AG20443 (cell line): ENCODE results near the gene SNN.
A peak's percentile ranks its signal among the peaks of the same experiment; 100 is the strongest.

Experiments used
- DNase-seq: peaks from one replicate; pipeline ENCODE4 v3.0.0; 2012; ENCODE audit warnings: low spot score, mixed read lengths

Gene SNN

GRCh38 chr16:11667824-11668622 lies at the start of gene SNN:
TSS of gene SNN (plus strand) at chr16:11668455. CDS start at chr16:11676060, 7,605 bp downstream.
- peak; percentile 99 for DNase-seq

GRCh38 chr16:11619327-11619851 lies 48.9 kb upstream of the SNN start:
- no peak for DNase-seq

GRCh38 chr16:11620243-11621003 lies 47.8 kb upstream of the SNN start:
- no peak for DNase-seq

GRCh38 chr16:11621539-11621919 lies 46.7 kb upstream of the SNN start:
- DNase-seq: no peak

- DNase-seq: peak; percentile 66
Measured at GRCh38 chr16:11621920-11622651, 46.2 kb upstream of the SNN start.

DNA sequence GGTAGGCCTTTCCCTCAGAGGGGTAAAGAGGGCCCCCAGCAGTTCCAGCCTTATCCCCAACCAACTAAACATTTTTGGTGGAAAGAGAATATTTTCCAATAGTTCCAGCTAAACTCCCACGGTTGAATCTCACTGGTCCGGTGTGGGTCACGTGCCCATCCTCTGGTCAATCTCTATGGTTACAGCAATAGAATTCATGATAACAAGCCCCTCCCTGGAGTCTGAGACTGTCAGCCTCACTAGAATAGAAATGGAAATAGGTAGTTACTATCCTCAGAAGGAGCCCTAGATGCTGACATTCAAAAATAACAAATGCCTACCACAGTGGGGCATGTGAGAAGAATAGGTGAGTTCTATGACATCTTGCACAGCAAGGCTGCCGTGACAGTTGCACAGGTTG lies 44.0 kb upstream of the SNN start:
- no peak for DNase-seq

DNA sequence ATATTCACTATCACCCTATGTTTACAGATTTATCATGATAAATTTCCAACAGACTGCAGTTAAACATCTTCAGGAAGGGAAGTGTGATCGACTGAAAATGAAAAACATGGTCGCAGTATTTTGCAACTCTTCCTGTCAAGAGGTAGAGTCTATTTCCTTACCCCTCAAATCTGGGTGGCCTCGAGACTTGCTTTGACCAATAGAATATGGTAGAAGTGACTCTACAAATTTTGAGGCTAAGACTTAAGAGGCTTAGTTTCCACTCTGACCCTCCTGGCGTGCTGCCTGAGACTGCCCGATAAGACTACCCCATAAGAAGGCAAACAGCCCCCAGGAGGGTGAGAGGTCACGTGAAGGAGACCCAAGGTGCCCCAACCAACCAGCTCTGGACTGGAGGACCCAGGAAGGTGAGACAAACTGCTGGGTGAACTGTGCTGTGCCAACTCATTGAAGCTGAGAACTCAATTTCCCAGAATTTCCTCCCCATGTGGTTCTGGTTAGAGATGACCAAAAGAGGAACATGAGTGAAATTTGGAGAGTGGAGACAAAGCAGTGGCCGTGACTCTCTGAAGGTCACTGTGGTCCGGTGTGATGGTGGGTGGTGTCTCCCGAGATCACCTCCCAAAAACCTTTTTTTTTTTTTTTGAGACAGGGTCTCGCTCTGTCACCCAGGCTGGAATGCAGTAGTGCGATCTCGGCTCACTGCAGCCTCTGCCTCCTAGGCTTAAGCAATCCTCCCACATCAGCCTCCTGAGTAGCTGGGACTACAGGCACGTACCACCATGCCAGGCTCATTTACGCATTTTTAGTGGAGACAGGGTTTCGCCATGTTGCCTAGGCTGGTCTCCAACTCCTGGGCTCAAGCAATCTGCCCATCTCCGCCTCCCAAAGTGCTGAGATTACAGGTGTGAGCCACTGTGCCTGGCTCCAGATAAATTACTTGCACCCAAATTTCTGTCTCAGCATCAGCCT lies 43.3 kb upstream of the SNN start:
- DNase-seq: peak; percentile 57

GRCh38 chr16:11625769-11626168 lies 42.5 kb upstream of the SNN start:
- DNase-seq: no peak

- no peak for DNase-seq
Measured at GRCh38 chr16:11626657-11627291, 41.5 kb upstream of the SNN start.

GRCh38 chr16:11627292-11627663 lies 41.0 kb upstream of the SNN start:
- no peak for DNase-seq

GRCh38 chr16:11627822-11628457 lies 40.3 kb upstream of the SNN start:
- DNase-seq: peak; percentile 78

DNA sequence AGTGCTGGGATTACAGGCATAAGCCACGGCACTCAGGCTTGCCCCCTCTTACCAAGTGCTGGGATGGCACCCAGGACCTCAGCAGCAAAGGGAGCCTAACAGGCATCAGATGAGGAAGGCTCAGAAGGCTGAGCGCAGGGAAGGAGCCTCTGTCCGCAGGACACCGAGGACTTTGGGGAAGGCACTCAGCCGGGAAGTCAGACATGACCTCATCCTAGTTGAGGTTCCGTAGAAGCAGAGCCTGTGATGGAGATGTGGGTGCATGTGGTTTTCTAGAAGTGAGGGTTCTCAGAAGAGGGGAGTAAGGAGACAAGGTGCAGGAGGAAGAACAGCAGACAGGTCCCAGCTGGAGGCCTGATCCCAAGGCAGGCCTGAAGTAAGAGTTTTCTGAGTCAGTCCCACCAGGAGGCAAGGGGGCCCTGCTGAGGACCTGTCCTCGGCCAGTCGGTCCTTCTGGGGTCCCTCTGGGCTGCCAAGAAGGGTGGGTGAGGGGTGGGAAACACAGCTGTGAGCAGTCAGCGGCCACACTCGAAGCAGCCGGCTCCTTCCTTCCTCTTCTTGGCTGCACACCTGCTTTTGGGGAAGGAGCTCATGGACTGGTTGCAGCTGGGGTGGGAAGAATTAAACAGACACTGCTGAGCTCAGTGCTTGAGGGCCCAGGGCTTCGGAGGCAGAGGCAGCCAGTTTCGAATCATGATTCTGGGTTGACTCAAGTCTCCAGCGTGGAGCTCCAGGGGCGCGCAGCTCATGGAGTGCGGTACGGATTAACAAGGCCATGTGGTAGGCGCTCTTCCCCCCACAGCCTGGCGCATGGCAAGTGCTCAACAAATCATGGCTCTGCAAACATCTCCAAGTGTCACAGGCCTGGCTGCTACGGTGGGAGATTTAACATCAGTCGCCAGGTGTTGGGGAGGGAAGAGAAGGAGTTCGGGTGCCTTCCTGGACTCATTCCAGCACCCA lies 38.9 kb upstream of the SNN start:
- no peak for DNase-seq

DNA sequence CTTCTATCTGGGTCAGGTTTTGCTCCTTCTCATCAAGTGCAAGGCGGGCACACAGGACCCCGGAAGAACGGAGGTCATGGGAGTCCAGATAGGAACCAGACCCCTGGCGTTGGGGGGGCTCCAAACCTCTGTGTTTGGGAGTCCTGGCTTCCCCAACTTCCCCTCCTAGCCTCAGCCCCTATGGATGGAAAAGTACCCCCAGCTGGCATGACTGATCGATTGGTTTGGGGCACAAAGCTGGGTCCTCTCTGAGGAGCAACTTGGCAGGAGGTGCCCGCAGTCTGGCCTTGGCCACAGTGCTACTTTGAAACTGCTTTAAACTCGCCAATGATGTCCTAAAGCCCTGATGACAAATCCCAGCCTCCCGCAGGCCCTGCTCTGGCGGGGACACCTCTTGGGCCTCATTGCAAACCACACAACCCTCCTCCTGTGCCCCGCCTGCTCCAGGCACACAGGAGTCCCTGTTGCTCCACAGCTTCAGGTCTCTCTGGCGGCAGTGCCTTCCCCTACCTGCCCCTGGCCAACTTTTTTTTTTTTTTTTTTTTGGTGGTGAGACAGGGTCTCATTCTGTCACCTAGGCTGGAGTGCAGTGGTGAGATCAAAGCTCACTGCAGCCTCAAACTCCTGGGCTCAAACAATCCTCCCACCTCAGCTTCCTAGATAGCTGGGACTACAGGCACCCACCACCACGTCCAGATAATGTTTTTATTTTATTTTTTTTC lies 38.0 kb upstream of the SNN start:
- DNase-seq: no peak

DNA sequence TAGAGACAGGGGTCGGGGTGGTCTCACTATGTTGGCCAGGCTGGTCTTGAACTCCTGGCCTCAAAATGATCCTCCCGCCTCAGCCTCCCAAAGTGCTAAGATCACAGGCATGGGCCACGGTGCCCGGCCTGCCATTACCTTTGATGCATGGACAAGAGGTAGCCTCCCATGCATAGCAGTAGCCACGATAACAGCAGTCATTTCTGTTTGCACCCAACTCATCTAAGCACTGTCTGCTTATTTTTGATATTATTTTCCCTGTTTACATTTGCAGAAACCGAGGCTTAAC lies 37.5 kb upstream of the SNN start:
- DNase-seq: no peak

- no peak for DNase-seq
Measured at GRCh38 chr16:11631214-11631613, 37.0 kb upstream of the SNN start.

DNA sequence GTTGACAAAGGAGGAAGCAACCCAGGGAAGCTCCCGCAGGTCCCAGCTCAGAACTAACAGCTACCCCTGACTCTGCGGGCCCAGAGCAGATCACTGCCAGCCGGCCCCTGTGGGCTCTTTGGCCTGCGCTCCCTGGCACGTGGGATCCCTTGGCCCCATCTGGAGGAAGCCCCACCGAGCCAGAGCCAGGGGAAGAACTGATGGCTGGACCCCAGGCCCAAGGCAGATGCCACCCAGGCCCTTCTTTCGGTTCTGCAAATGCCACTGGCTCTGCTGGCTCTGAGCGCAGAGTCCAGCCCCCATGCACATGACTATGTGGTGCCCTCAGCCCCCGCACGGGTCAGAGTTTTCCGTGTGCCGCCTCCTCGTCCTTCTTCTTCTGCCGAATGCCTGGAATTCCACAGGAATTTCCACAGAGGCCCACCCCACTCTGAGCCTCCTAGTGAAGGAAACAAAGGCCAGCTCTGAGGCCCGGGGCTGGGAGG lies 35.8 kb upstream of the SNN start:
- DNase-seq: peak; percentile 80

DNA sequence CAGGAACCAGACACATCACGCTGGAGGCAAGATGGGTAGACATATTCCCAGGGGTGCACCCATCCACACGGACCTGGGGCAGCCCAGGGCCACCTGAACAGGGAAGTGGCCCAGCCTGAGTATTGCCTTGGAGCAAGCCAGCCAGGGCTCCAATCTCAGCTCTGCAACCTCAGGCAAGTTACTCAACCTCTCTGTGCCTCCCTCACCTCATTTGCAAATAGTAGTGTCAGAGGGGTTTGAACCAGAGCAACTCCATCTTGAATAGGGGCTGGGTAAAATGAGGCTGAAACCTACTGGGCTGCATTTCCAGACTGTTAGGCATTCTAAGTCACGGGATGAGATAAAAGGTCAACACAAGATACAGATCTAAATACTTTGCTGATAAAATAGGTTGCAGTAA lies 35.1 kb upstream of the SNN start:
- DNase-seq: no peak

DNA sequence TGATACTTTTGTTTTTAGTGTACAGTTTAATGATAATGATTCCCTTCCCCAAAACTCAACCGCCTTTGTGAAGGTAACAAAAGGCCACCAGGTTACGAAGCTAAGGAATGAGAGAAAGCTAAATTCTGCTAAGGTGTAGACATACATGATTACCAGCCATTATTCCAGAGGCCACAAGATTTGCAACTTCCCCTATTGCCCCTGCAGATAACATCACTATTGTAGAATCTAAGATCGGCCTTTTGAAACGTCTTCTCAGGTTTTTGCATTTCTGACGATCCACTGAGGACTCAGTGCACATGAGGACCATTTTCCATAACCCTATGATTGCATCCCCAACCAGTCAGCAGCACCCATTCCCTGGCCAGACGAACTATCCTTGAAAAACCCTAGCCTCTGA lies 33.9 kb upstream of the SNN start:
- DNase-seq: no peak
